A549 (cell line): Measurements from ENCODE around the gene FGF3. TPM values are rescaled to one million over a fixed set of nuclear protein-coding genes. Genes with fewer than 3 reads are reported as not detected.

Source experiments
- ATAC-seq, 2 experiments: fragments of 200-7000 bp in 1 of 2; fragments of >200 bp in 1 of 2; cut with Nextera tagmentation in 1 of 2; cut with Tn5 transposase in 1 of 2; 3 replicates each; pipeline versions ENCODE4 v1.8.0 to v1.9.1; 2018 to 2020; ENCODE audit warnings: mild to moderate bottlenecking in 1 of 2, moderate library complexity in 1 of 2
- CTCF ChIA-PET: fragments of 300-600 bp; sonication (Branson Sonifier 250); formaldehyde crosslinking; extraction: SDS; loops from one replicate; lab custom pipeline; 2021; ENCODE audit warnings: antibody characterized with exemption, inconsistent platforms; lab: Yijun Ruan, JAX
- POLR2A ChIA-PET: fragments of 350-600 bp; formaldehyde crosslinking; extraction: SDS; loops from one replicate; lab custom pipeline; 2021; ENCODE audit warnings: antibody characterized with exemption, inconsistent platforms; lab: Yijun Ruan, JAX
- DNase-seq, 2 experiments: peaks; one replicate each; pipeline versions ENCODE4 v3.0.0 to v3.0.0-alpha.2; 2011 to 2016; ENCODE audit warnings: low read depth in 1 of 2, low spot score in 1 of 2
- FAIRE-seq: peaks from 2 replicates; lab custom pipeline; 2011; peaks lifted over from hg19 to GRCh38; lab: Jason Lieb, UNC
- H3K27ac ChIP-seq, 2 experiments: fragments of >200 bp; sonication (Bioruptor Twin); formaldehyde crosslinking; 3 replicates each; pipeline ENCODE4 v1.5.1; 2016 to 2017
- H3K4me1 ChIP-seq: fragments of >200 bp; sonication (Bioruptor Twin); formaldehyde crosslinking; 3 replicates; pipeline ENCODE4 v1.6.1; 2016
- H3K4me2 ChIP-seq: fragments of >200 bp; sonication (Bioruptor Twin); formaldehyde crosslinking; 3 replicates; pipeline ENCODE4 v1.6.1; 2016
- H3K4me3 ChIP-seq: fragments of >200 bp; sonication (Bioruptor Twin); formaldehyde crosslinking; 3 replicates; pipeline ENCODE4 v1.5.1; 2016
- H3K9me3 ChIP-seq: fragments of >200 bp; sonication (Bioruptor Twin); formaldehyde crosslinking; 3 replicates; pipeline ENCODE4 v1.6.1; 2016
- CBX8 ChIP-seq: fragments of 200-600 bp; sonication (generic); IDR thresholded peaks from 2 replicates; pipeline ENCODE4 v1.6.1; 2016
- CEBPB ChIP-seq, 2 experiments: fragments of >200 bp in 1 of 2; sonication (Bioruptor Twin) in 1 of 2; formaldehyde crosslinking in 1 of 2; IDR thresholded peaks; 2 replicates each; pipeline ENCODE4 v1.6.1; 2012 to 2016
- FOXS1 ChIP-seq: fragments of 250-450 bp; sonication (Bioruptor Pico); IDR thresholded peaks from 2 replicates; pipeline ENCODE4 v1.5.0; 2020; ENCODE audit warnings: mild to moderate bottlenecking, moderate library complexity
- HEYL ChIP-seq: fragments of 250-450 bp; sonication (Bioruptor Pico); IDR thresholded peaks from 2 replicates; pipeline ENCODE4 v1.8.0; 2021; ENCODE audit warnings: mild to moderate bottlenecking, moderate library complexity
- HOXA7 ChIP-seq: fragments of 250-450 bp; sonication (Bioruptor Pico); IDR thresholded peaks from 2 replicates; pipeline ENCODE4 v1.5.0; 2020; ENCODE audit warnings: mild to moderate bottlenecking, moderate library complexity
- JUN ChIP-seq, 2 experiments: fragments of >200 bp; sonication (Bioruptor Twin); formaldehyde crosslinking; IDR thresholded peaks; 2 replicates in 1 of 2; 3 replicates in 1 of 2; pipeline ENCODE4 v1.6.1; 2016 to 2017
- JUNB ChIP-seq: fragments of >200 bp; sonication (Bioruptor Twin); formaldehyde crosslinking; IDR thresholded peaks from 2 replicates; pipeline ENCODE4 v1.6.1; 2016
- KDM5A ChIP-seq: fragments of 200-600 bp; sonication (generic); IDR thresholded peaks from 2 replicates; pipeline ENCODE4 v1.6.1; 2016; ENCODE audit warnings: antibody characterized with exemption, mild to moderate bottlenecking
- MAZ ChIP-seq: fragments of 150-350 bp; IDR thresholded peaks from 2 replicates; pipeline ENCODE4 v1.6.1; 2014; ENCODE audit warnings: antibody characterized with exemption, low read depth, low read length, borderline replicate concordance
- MYC ChIP-seq: IDR thresholded peaks from 2 replicates; pipeline ENCODE4 v1.6.1; 2012; ENCODE audit warnings: mild to moderate bottlenecking, inconsistent platforms, low read length, improper control_type of control experiment, borderline replicate concordance
- NFE2L2 ChIP-seq: fragments of 150-350 bp; conservative IDR thresholded peaks from 2 replicates; pipeline ENCODE4 v1.6.1; 2014; ENCODE audit warnings: low read length
- NPAS2 ChIP-seq: fragments of 250-450 bp; sonication (Bioruptor Pico); IDR thresholded peaks from 2 replicates; pipeline ENCODE4 v1.8.0; 2022; ENCODE audit warnings: mild to moderate bottlenecking, moderate library complexity, borderline replicate concordance
- PHF8 ChIP-seq: fragments of 200-600 bp; sonication (generic); IDR thresholded peaks from 2 replicates; pipeline ENCODE4 v1.6.1; 2016; ENCODE audit warnings: low read depth, mild to moderate bottlenecking, antibody characterized with exemption, moderate library complexity, borderline replicate concordance
- RAD21 ChIP-seq, 2 experiments: fragments of >200 bp in 1 of 2; sonication (Bioruptor Twin) in 1 of 2; formaldehyde crosslinking in 1 of 2; IDR thresholded peaks in 1 of 2; conservative IDR thresholded peaks in 1 of 2; 2 replicates in 1 of 2; 3 replicates in 1 of 2; pipeline ENCODE4 v1.6.1; 2012 to 2018; ENCODE audit warnings: inconsistent platforms in 1 of 2
- RARB ChIP-seq: fragments of 250-450 bp; sonication (Bioruptor Pico); IDR thresholded peaks from 2 replicates; pipeline ENCODE4 v1.8.0; 2021; ENCODE audit warnings: mild to moderate bottlenecking, moderate library complexity
- SMC3 ChIP-seq: fragments of >200 bp; sonication (Bioruptor Twin); formaldehyde crosslinking; IDR thresholded peaks from 3 replicates; pipeline ENCODE4 v1.6.1; 2018; ENCODE audit warnings: inconsistent platforms
- ZC3H11A ChIP-seq: fragments of 450-650 bp; IDR thresholded peaks from 2 replicates; pipeline ENCODE4 v1.6.1; 2014; ENCODE audit warnings: antibody characterized with exemption, mild to moderate bottlenecking
- ZFP36 ChIP-seq: fragments of 450-650 bp; IDR thresholded peaks from 2 replicates; pipeline ENCODE4 v1.6.1; 2014; ENCODE audit warnings: borderline replicate concordance; ENCODE audit not compliant: partially characterized antibody
- ZNF302 ChIP-seq: fragments of 250-450 bp; sonication (Bioruptor Pico); IDR thresholded peaks from 2 replicates; pipeline ENCODE4 v1.9.0; 2021; ENCODE audit warnings: inconsistent platforms, mild to moderate bottlenecking, moderate library complexity
- WGBS: methylation state at CpG from one replicate; pipeline ENCODE4 v1.1.6; 2017; ENCODE audit errors: missing lambda C conversion rate; 5-methylcytosine and 5-hydroxymethylcytosine counted together
- polyA plus RNA-seq, 4 experiments: library from polyadenylated mRNA; depleted of rRNA in 3 of 4; stranded (reverse); fragments of >200 nt; fragmentation: RNase III in 1 of 4; extraction: RNeasy Plus Mini Kit Qiagen cat#74134 plus additional on column Dnase treatment in 1 of 4; gene quantifications; 2 replicates in 3 of 4; 3 replicates in 1 of 4; pipeline ENCODE4 v1.2.3, GENCODE V29; 2011 to 2017
- TF ChIP-seq, protein P1 (sequence below): fragments of 250-450 bp; sonication (Bioruptor Pico); IDR thresholded peaks from 2 replicates; pipeline ENCODE4 v1.5.0; 2020; ENCODE audit warnings: low read depth, mild to moderate bottlenecking, moderate library complexity
- TF ChIP-seq, protein P2 (sequence below): IDR thresholded peaks from 2 replicates; pipeline ENCODE4 v1.6.1; 2012; ENCODE audit warnings: low read depth, borderline replicate concordance
- TF ChIP-seq, protein P3 (sequence below): fragments of 150-350 bp; IDR thresholded peaks from 2 replicates; pipeline ENCODE4 v1.6.1; 2014; ENCODE audit warnings: low read depth, mild to moderate bottlenecking, low read length
- TF ChIP-seq, protein P4 (sequence below): IDR thresholded peaks from 2 replicates; pipeline ENCODE4 v1.6.1; 2012

The FGF3 gene
- polyA plus RNA-seq, 2 of the 4 experiments (the other 2 are of a cell fraction), result not detected

DNA sequence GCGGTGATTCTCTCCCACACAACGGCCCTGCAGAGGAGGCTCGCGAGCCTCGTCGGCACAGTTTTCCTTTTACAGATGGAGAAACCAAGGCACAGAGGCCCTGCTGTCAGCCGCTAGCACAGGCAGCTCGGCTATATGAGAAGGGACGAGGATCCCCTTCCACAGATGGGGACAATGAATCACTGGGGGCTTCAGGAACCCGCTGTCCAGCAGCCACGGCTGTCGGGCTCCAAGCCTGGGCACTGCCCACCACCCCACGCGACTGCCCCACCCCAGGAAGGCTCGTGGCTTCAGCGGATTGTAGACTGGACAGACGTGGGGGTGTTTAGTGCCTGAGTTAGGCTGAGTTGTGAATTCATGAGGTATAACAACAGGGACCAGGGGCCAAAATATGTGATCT lies 17.2 kb upstream of the FGF3 start (continued):
- TF ChIP-seq, protein P1, sequence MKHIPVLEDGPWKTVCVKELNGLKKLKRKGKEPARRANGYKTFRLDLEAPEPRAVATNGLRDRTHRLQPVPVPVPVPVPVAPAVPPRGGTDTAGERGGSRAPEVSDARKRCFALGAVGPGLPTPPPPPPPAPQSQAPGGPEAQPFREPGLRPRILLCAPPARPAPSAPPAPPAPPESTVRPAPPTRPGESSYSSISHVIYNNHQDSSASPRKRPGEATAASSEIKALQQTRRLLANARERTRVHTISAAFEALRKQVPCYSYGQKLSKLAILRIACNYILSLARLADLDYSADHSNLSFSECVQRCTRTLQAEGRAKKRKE (CRISPR knock-in tag), result no peak
- TF ChIP-seq MAZ (no peak), SMC3 (no peak), ZC3H11A (no peak), HEYL (no peak), HOXA7 (CRISPR knock-in tag) (no peak), MYC (no peak), FOXS1 (CRISPR knock-in tag) (no peak), NFE2L2 (no peak), JUNB (no peak)
- TF ChIP-seq, protein P2, sequence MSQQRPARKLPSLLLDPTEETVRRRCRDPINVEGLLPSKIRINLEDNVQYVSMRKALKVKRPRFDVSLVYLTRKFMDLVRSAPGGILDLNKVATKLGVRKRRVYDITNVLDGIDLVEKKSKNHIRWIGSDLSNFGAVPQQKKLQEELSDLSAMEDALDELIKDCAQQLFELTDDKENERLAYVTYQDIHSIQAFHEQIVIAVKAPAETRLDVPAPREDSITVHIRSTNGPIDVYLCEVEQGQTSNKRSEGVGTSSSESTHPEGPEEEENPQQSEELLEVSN, result no peak

DNA sequence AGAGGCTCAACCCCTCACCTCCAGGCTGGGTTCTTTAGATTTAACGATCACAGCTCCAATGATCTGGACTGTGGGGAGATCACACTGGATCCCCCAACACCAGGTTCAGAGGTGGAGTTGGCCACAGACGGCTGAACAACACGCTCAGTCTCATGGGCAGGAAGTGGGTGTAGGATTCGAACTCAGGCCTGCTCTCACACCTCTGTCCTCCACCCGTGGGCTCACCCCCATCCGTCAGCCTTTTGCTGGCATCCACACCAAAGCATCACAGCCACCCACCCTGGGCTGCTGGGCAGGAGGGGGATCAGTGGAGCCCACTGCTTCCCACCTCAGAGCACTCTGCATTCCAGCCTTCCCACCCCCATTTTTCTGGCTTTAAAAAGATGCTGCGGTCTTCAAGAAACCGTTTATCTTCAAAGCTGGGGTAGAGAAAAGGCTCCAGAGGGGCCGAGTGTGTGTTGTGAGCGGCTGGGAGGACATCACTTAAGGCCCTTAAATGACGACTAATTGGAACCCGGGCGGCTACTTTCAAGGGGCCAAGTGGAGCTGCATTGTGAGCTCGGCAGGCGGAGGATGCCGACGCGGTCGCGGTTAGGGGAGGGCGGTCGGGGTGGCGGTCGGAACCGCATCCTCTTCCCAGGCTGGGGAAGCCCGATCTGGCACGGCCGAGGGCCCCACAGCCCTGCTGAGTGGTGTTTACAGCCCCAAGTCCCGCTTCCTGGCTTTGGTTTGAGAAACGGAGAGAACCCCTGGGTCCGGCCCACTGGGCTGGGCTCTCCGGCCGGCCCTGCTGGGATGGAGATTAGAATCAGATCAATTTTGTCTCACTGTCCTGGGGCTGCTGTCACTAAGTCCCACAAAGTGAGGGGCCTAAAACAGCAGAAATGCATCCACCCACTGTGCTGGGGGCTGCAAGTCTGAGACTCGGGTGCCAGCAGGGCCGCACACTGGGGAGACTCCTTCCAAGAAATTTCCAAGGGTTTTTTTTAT lies 15.9 kb upstream of the FGF3 start:
- CTCF ChIA-PET, result interaction anchor here (1.1 kb wide), 1 partner anchor 117 kb away, joined by 4 read pairs; no protein-coding TSS in a partner anchor
- POLR2A ChIA-PET, result no interaction called here
- Histone ChIP-seq H3K4me2 (no peak overlapping the region), H3K4me3 (no peak overlapping the region), H3K27ac (no peak overlapping the region), H3K4me1 (no peaks in the 10 kb centered on the region), H3K9me3 (no peaks in the 10 kb centered on the region)
- WGBS, result 75% methylated on average over 30 of the region's 35 CpGs
- DNase-seq (no peak), ATAC-seq (no peak), FAIRE-seq (no peak)
- TF ChIP-seq MAZ (no peak), JUN (IDR thresholded peaks at IDR 0.05) (no peak), CBX8 (no peak), RARB (CRISPR knock-in tag) (no peak), ZNF302 (CRISPR knock-in tag) (no peak), SMC3 (no peak), ZC3H11A (no peak), PHF8 (no peak), FOXS1 (CRISPR knock-in tag) (no peak), NPAS2 (CRISPR knock-in tag) (no peak), KDM5A (no peak), RAD21 (conservative IDR thresholded peaks at IDR 0.05 in 1 of 2, IDR thresholded peaks at IDR 0.05 in 1 of 2) (no peak), ZFP36 (no peak), CEBPB (IDR thresholded peaks at IDR 0.05) (no peak)
- TF ChIP-seq, protein P3, sequence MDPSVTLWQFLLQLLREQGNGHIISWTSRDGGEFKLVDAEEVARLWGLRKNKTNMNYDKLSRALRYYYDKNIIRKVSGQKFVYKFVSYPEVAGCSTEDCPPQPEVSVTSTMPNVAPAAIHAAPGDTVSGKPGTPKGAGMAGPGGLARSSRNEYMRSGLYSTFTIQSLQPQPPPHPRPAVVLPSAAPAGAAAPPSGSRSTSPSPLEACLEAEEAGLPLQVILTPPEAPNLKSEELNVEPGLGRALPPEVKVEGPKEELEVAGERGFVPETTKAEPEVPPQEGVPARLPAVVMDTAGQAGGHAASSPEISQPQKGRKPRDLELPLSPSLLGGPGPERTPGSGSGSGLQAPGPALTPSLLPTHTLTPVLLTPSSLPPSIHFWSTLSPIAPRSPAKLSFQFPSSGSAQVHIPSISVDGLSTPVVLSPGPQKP, result no peak
- TF ChIP-seq, protein P4, sequence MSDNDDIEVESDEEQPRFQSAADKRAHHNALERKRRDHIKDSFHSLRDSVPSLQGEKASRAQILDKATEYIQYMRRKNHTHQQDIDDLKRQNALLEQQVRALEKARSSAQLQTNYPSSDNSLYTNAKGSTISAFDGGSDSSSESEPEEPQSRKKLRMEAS, result no peak
